ENCODE data around the gene MGMT.

Gene MGMT

DNA sequence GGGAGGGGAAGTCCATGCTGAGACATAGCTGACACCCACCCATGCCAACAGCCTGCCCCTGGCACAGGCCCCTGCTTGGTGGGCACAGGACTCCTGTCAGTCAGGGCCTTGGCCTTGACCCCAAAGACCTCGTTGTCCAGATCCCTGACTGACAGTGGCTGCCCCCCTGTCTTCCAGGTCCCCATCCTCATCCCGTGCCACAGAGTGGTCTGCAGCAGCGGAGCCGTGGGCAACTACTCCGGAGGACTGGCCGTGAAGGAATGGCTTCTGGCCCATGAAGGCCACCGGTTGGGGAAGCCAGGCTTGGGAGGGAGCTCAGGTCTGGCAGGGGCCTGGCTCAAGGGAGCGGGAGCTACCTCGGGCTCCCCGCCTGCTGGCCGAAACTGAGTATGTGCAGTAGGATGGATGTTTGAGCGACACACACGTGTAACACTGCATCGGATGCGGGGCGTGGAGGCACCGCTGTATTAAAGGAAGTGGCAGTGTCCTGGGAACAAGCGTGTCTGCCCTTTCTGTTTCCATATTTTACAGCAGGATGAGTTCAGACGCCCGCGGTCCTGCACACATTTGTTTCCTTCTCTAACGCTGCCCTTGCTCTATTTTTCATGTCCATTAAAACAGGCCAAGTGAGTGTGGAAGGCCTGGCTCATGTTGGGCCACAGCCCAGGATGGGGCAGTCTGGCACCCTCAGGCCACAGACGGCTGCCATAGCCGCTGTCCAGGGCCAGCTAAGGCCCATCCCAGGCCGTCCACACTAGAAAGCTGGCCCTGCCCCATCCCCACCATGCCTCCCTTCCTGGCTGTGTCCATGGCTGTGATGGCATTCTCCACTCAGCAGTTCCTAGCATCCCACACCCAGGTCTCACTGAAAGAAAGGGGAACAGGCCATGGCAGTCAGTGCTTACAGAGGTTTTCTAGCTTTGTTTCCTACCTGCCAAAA, 299.8 kb downstream of the MGMT start:
- DNase-seq, result no peak

GRCh38 chr10:129767751-129768150, 300.7 kb downstream of the MGMT start:
- no peak for DNase-seq

DNA sequence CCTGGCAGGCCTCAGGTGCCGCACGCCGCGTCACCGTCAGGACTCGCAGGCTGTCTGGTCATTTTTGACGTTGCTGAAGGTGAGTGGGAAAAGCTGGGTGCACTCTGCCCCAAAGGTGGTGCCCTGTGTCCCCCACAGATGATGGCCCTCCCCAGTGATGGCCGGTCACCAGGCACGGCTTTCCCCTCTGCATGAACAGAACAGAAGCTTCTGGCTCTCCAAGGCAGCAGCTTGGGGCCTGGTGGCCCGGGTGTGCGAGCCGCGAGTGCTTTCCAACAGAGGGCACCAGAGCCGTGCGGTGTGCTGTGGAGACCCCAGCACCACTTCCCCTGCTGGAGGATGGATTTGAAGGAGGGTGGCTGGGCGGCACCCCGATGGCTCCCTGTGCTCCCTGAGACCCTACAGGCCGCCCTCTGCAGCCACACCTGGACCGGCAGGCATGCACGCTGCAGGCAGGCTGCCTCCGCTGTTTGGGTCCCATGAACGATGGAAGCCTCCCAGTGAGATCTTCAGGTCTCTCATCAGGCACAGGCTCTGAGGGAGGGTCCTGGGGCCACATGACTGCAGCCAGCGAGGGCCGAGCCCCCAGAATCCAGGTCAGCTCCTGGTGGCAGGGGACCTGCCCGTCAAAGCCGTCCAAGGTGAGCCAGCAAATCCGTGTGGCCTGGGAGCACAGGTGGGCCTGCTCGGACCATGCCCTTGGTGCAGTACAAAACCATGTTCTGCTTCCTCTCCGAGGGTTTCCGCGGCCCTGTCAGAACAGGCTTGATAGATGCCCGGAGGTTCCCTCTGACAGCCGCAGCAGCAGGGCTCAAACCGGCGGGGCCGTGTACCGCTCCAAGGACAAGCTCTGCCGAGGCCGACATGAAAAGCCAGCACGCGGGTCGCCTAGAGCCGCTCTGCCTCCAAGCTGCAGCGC, 301.7 kb downstream of the MGMT start:
- no peak for DNase-seq

- DNase-seq, result no peak
Measured at GRCh38 chr10:129769381-129770116, 302.5 kb downstream of the MGMT start.

- DNase-seq, result no peak
Measured at GRCh38 chr10:129770286-129770685, 303.2 kb downstream of the MGMT start.

- no peak for DNase-seq
Measured at GRCh38 chr10:129771024-129771423, 304.0 kb downstream of the MGMT start.

DNA sequence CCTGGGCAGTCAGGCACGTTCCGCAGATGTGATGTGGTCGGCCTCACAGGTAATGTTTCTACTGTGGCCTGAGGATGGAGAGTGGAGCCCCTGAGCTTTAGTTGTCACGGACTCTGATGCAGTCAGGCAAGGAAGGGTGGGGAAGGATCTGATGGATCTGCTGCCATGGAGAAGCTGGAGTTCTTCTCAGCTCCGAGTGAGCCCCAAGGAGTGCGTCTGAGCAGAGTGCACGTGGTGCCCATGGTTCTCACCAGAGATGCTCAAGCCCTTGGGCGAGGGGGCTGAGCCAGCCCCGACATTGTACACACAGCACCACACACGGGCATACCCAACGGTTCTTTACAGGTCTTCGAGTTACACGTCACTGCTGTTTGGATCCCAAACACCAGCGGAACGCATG, 304.5 kb downstream of the MGMT start:
- DNase-seq, result no peak

DNA sequence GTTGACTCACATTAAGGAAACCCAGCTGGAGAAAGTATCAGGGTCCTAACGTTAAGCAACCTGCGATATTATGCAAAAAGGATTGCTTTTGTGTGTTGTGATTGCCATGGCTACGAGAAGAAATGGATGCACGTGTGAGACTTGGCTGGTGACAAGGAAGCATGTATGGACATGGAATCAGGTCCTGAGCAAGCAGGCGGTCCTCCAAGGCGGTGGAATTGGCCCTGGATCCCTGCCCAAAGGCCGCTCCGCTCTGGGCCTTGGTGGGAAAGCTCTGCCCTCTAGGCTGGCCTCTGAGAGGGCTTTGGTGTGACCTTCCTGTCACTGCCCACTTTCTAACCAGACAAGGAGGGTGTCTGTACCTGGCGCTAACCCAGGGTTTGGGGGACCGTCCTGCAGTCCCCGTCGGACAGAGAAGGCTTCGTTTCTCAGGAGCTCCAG, 305.0 kb downstream of the MGMT start:
- DNase-seq, result no peak

DNA sequence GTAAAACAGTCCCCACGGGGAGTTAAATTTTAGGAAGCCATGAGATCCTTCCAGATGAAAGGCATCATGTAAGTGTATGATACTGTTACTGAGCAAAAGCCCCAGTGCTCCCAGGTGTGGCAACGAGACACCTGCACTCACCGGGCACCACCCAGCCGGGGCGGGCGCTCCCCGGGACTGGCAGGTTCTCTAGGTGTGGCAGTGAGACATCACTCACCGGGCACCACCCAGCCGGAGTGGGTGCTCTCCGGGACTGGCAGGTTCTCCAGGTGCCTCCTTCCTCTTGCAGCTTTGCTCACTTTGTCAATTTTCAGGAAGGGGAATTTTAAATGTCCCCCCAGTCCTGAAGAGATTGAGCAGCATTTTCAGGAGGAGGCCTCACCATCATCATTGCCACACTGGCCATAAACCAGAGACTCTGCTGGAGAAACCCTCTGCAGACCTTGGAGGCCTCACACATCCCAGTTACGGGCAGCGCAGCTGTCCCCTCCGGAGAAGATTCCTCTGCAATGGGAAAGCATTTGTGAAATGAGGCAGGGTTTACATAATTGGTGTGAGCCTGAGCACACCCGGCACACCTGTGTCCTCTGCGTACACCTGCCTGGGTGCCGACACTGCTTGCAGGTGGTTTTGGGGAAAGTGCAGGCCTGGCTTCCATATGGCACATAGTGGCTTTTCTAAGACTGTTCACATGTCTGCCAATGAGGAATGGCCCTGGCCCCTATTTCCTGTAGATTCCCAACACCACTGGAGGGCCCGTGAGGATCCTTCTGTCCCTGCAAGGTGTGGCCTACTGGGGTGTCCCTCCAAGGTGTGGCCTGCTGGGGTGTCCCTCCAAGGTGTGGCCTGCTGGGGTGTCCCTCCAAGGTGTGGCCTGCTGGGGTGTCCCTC, 305.7 kb downstream of the MGMT start:
- DNase-seq, result no peak

GRCh38 chr10:129773359-129773990, 306.4 kb downstream of the MGMT start:
- DNase-seq, result no peak

DNA sequence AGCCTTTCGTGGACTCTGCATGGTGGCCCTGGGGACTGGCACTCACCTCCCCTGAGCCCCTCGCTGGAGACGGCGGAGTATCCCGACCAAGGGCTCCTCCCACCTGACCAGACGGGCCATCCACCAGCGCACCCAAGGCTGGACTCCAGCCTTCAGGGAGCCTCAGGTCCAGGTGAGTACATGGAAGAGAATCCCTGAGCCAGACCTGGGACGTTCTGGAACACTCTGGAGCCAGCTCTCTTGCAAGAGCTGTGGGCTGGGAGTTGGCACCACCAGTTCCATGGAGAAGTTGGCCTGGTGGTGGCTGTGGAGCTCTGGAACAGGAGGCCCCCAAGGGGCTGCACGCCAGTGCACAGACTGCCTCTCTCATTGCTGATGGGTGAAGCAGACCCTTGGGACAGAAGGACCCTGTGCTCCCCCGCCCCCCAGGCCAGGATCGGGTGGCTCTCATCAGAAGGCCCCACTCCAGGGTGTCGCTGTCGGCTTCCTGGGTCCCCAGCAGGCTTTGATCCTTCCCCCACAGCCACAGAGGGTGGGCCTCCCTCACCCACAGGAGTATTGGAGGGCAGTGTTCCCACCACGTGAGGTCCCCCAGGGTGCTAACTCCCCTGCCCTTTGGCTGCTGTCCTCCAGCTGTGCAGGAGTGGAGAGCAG, 307.2 kb downstream of the MGMT start:
- DNase-seq, result no peak

- DNase-seq, result no peak
Measured at GRCh38 chr10:129774736-129775401, 307.8 kb downstream of the MGMT start.

GRCh38 chr10:129775681-129776080, 308.6 kb downstream of the MGMT start:
- DNase-seq, result no peak

DNA sequence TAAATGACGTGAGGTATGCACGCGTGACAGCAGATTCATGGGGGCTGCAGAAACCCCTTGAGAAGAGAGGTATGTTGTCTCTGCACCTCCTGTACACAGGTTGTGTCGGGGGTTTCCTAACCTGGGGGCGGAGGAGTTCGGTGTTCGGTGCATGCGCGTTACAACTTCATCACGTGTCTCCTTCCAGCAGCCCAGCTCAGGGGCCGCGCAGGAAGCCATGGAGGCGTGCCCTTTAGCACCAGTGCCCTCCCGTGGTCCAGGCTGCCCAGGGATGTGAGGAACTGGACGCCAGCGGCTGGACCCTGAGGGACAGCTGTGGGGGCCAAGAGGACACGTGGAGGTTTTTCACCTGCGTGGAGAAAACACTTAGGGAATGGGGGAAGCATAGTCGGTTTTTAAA, 310.6 kb downstream of the MGMT start:
- DNase-seq, result no peak

GRCh38 chr10:129778571-129778970, 311.5 kb downstream of the MGMT start:
- DNase-seq, result no peak

GRCh38 chr10:129779126-129780111, 312.4 kb downstream of the MGMT start:
- no peak for DNase-seq

DNA sequence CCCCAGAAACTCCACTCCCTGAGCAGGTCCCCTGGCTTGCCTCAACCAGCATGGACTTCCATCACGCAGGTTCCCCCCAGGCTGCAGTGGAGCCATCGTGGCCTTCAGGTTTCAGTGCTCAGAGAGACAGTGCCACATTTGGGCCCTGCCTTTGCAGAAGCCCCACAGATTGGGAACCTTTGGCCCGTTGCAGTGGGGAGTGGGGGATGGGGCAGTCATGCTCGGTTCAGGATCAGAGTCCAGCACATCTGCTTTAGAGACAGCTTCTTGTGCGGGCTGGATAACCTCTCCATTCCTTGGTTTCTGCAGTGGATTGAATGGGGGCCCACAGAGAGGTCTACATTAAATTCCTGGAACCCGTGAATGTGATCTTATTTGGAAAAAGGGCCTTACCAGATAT, 313.2 kb downstream of the MGMT start:
- no peak for DNase-seq

GRCh38 chr10:129780901-129781795, 314.1 kb downstream of the MGMT start:
- no peak for DNase-seq

All from RPMI8226 (cell line).